ENCODE measurements around the gene ZP1.

The ZP1 gene

GRCh38 chr11:60910711-60911380 is 43.5 kb downstream of the ZP1 start:
- H3K36me3 ChIP-seq, result no peaks in the 10 kb centered on the region
- no peak overlapping the region for H3K4me3 ChIP-seq (ENCODE audit: low read depth in 1 of 2, low read length in 1 of 2)
- no peak overlapping the region for H3K27ac ChIP-seq
- H3K9me3 ChIP-seq, result no peaks in the 10 kb centered on the region
- peaks cover 34 to 37% of the 10 kb centered on the region in 2 experiments for H3K4me1 ChIP-seq (ENCODE audit: control insufficient read depth in 1 of 2, insufficient read depth in 1 of 2, low read depth in 1 of 2, low read length in 1 of 2)
- TF ChIP-seq CTCF (IDR thresholded peaks at IDR 0.05), result no peak
- peaks cover 15% of the 10 kb centered on the region for H3K27me3 ChIP-seq

GRCh38 chr11:60912223-60912850 is 45.0 kb downstream of the ZP1 start:
- Histone ChIP-seq H3K36me3 (no peaks in the 10 kb centered on the region), H3K27me3 (peaks cover 30% of the 10 kb centered on the region), H3K27ac (no peak overlapping the region), H3K4me3 (ENCODE audit: low read depth in 1 of 2, low read length in 1 of 2) (no peak overlapping the region), H3K9me3 (no peaks in the 10 kb centered on the region), H3K4me1 (ENCODE audit: control insufficient read depth in 1 of 2, insufficient read depth in 1 of 2, low read depth in 1 of 2, low read length in 1 of 2) (peaks cover 25 to 28% of the 10 kb centered on the region in 2 experiments)
- TF ChIP-seq CTCF (IDR thresholded peaks at IDR 0.05), result no peak

- peak overlapping the region; percentile 73 for H3K27ac ChIP-seq
- peaks cover 30% of the 10 kb centered on the region for H3K27me3 ChIP-seq
- no peaks in the 10 kb centered on the region for H3K9me3 ChIP-seq
- H3K4me1 ChIP-seq (ENCODE audit: control insufficient read depth in 1 of 2, insufficient read depth in 1 of 2, low read depth in 1 of 2, low read length in 1 of 2), result peaks cover 25 to 28% of the 10 kb centered on the region in 2 experiments
- H3K4me3 ChIP-seq (ENCODE audit: low read depth in 1 of 2, low read length in 1 of 2), result peak overlapping the region; percentile 85 to 93
- no peaks in the 10 kb centered on the region for H3K36me3 ChIP-seq
- no peak for TF ChIP-seq CTCF (IDR thresholded peaks at IDR 0.05)
Observed at GRCh38 chr11:60912851-60913528, 45.6 kb downstream of the ZP1 start.

GRCh38 chr11:60913793-60914632 is 46.7 kb downstream of the ZP1 start, which contains the start of gene TMEM109:
Gene TMEM109 (plus strand): TSS chr11:60914158. CDS start chr11:60919694, 5,536 bp downstream.
- TF ChIP-seq CTCF (IDR thresholded peaks at IDR 0.05), result peak; percentile 14
- no peaks in the 10 kb centered on the region for H3K36me3 ChIP-seq
- H3K9me3 ChIP-seq, result no peaks in the 10 kb centered on the region
- H3K27ac ChIP-seq, result peak within 1 kb of the TSS; percentile 73
- peaks cover 25 to 28% of the 10 kb centered on the region in 2 experiments for H3K4me1 ChIP-seq (ENCODE audit: control insufficient read depth in 1 of 2, insufficient read depth in 1 of 2, low read depth in 1 of 2, low read length in 1 of 2)
- H3K27me3 ChIP-seq, result peaks cover 30% of the 10 kb centered on the region
- H3K4me3 ChIP-seq (ENCODE audit: low read depth in 1 of 2, low read length in 1 of 2), result peak within 1 kb of the TSS; percentile 85 to 93

- Histone ChIP-seq H3K27ac (no peak overlapping the region), H3K9me3 (no peaks in the 10 kb centered on the region), H3K36me3 (no peaks in the 10 kb centered on the region), H3K4me3 (ENCODE audit: low read depth in 1 of 2, low read length in 1 of 2) (peak overlapping the region; percentile 85 to 93), H3K27me3 (peaks cover 30% of the 10 kb centered on the region), H3K4me1 (ENCODE audit: control insufficient read depth in 1 of 2, insufficient read depth in 1 of 2, low read depth in 1 of 2, low read length in 1 of 2) (peaks cover 25 to 28% of the 10 kb centered on the region in 2 experiments)
- no peak for TF ChIP-seq CTCF (IDR thresholded peaks at IDR 0.05)
Observed at GRCh38 chr11:60914633-60915247, 47.4 kb downstream of the ZP1 start.

Measured in neutrophil (primary cell).